ENCODE results near the gene DUSP14.

DNA sequence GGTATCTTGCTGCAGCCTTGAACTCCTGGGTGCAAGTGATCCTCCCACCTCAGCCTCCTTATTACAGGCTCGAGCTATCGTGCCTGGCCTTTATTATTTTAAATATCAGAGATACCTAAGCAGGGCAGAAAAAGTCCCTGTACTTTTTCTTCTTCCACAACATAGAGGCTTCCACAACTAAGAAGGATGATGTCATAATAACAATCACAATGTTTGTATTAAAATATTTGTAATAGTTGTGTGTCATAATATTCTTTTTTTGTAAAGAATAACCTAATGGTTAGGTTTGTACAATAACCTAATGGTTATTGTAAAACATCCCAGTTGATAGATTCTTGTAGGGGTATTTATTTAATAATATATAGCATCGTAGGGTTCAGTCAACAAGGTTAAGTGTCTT lies 26.7 kb upstream of the DUSP14 start:
- TF ChIP-seq CTCF (IDR thresholded peaks at IDR 0.05) (no peak), POLR2AphosphoS5 (IDR thresholded peaks at IDR 0.05) (no peak)
